ENCODE measurements around the gene ARIH1.

Gene ARIH1

DNA sequence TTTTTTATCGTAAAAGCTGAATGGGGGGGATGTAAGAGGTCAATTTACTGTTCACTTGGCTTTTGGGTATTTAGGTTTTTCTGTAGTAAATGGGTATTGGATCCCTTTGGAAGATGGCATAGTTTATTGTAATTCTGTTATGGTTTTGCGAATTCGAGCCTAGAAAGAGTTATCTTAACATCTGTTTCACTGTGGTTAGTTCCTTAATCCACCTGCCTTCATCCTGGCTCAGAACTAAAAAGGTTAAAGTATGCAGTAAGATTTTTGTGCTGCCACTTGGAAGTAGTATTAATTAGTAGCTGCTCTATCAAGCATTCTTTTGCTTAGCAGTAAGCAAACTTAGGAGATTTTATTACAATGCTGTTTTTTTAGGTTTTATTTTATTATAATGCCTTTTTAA lies 62.4 kb downstream of the ARIH1 start:
- FAIRE-seq (no peak), DNase-seq (ENCODE audit: insufficient read length, low spot score) (no peak)
- TF ChIP-seq POLR2A (IDR thresholded peaks at IDR 0.05; ENCODE audit: low read depth, low read length) = no peak

DNA sequence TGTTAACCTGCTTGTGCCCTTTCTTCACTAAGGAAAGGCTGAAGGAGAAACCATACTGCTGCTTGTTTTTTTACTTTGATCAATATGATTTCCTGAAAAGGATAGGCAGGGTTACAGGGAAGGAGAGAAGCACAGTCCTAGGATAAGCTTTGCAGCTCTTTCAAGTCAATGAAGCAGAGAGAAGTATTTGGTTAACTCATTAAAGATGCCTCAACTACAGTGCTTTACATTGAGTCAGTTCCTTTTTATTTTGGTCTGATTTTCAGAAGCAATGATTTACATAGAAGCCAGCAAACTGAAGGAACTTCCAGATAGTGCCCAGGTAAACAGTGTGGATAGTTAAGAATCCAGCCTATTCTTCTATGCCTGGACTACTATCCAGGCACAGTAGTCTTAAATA lies 64.8 kb downstream of the ARIH1 start:
- no peak for DNase-seq (ENCODE audit: insufficient read length, low spot score)
- no peak for TF ChIP-seq POLR2A (IDR thresholded peaks at IDR 0.05; ENCODE audit: low read depth, low read length)
- FAIRE-seq = no peak

DNA sequence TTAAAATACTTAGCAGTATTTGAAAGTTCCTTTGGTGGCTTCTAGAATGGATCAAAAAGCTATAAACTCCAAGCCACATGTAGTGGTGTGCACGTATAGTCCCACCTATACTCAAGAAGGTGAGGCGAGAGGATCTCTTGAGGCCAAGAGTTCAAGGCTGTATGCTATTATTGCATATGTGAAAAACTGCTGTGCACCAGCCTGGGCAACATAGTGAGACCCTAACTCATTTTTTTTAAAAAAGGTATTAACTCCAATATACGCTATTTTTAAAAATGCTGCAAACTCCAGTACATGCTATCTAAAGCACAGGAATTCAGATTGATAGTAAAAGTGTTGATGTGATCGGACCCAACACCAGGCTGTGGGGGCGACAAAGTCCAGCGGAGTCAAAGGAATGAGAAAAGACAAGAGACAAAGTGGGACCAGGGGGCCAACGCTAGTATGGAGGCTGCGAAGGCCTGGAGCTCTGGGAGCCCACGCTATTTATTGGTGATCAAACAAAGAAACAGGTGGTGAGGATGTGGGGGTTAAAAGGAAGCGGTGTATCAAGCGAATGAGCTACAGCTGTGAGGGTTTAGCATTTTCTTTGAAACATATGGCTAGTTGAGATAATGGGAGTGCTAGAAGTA lies 66.6 kb downstream of the ARIH1 start:
- no peak for DNase-seq (ENCODE audit: insufficient read length, low spot score)
- TF ChIP-seq POLR2A (IDR thresholded peaks at IDR 0.05; ENCODE audit: low read depth, low read length) = no peak
- no peak for FAIRE-seq

DNA sequence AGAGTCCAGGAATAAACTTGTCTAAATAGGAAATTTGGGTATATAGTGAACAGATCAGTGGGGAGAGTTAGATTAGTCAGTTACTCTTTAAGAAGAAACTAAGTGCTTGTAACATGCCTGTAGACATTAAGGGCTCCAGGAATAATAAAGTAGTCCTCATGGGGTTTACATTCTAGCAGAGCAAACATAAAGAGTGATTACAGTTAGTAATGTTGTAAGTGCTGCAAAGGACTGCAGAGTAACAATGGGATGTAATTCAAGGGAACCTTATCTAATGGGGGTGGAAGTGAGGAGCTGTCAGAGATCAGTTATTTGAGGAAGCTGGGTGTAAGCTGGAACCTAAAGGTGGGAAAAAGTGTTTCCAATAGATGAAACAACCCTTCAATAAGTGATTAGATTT lies 67.5 kb downstream of the ARIH1 start:
- DNase-seq (ENCODE audit: insufficient read length, low spot score) = no peak
- TF ChIP-seq POLR2A (IDR thresholded peaks at IDR 0.05; ENCODE audit: low read depth, low read length) = no peak
- FAIRE-seq = no peak

DNA sequence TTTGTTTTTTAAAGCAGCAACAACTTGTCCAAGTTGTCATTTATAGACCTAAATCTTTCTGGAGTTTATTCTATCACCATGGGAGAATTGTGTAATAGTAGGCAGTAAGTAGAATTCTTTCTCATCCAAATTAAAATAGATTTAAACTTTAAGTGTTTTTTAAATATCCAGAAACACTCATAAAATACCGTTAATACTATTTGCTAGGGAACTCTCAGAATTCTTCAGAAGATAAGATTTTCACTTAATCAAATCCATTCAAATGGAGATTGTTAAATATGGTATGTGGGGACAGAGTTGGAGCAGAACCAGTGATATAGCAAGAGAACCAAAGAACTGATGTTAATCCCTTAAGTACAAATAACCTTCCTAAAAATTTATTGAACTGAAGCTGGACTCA lies 71.0 kb downstream of the ARIH1 start:
- DNase-seq (ENCODE audit: insufficient read length, low spot score) (no peak), FAIRE-seq (no peak)
- no peak for TF ChIP-seq POLR2A (IDR thresholded peaks at IDR 0.05; ENCODE audit: low read depth, low read length)

DNA sequence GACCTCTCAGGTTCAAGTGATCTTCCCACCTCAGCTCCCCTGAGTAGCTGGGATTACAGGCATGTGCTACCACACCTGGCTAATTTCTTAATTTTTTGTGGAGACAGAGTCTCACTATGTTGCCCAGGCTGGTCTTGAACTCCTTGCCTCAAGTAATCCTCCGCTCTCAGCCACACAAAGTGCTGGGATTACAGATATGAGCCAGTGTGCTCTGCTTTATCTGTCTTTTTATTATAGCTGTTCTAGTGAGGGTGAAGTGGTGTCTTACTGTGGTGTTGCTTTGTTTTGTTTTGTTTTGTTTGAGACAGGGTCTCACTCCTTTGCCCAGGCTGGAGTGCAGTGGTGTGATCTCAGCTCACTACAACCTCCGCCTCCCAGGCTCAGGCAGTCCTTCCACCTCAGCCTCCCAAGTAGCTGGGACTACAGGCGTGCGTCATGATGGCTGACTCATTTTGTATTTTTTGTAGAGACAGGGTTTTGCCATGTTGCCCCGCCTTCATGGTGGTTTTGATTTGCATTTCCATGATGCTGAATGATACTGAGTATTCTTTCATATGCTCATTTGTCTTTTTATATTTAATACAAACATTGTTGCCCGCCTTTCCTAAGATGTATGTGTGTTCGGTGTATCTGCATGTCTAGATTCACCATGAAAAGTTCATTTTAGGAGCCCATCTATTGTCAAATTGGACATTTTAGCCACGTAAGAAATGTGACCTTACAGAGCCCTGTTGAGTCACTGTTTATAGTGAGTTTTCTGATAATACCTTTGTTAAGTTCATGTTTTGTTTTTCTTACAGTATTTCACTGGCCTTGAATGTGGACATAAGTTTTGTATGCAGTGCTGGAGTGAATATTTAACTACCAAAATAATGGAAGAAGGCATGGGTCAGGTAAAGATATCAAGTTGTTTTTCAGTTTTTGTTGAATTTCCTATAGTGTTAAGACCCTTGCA lies 80.6 kb downstream of the ARIH1 start:
- FAIRE-seq (peak; percentile 81), DNase-seq (ENCODE audit: insufficient read length, low spot score) (no peak)
- TF ChIP-seq POLR2A (IDR thresholded peaks at IDR 0.05; ENCODE audit: low read depth, low read length) = no peak

DNA sequence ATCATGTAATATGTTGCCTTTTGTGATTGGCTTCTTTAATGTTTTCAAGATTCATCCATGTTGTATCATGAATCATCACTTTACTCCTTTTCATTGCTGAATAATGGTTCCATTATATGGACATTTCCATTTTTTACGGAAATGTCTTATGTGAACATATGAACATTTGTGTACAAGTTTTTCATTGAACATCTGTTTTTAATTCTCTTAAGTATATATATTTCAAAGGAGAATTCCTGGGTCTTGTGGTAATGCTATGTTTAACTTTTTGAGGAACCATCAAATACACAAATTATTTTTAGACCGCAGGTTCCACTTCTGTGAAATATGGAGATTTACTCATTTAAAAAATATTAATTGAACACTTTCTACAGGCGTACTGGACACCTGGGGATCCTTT lies 85.7 kb downstream of the ARIH1 start:
- no peak for FAIRE-seq
- DNase-seq (ENCODE audit: insufficient read length, low spot score) = no peak
- TF ChIP-seq POLR2A (IDR thresholded peaks at IDR 0.05; ENCODE audit: low read depth, low read length) = no peak

DNA sequence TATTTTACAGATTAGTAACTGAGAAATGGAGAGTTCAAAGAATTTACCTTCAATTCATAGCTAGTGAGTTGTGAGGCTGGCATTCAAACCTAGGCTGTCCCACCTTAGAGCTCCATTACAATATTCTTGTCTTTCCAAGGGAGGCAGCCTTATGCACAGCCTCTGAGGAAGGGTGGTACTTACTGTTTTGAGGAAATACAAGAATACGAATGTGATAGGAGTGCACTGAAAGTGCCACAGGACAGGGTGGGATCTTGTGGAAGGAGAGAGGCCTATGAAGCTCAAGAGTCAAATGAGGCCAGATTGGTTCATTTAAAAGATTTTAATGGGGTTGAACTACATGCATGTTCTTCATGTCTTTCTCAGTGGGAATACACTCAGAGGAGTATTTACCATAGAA lies 86.3 kb downstream of the ARIH1 start:
- TF ChIP-seq POLR2A (IDR thresholded peaks at IDR 0.05; ENCODE audit: low read depth, low read length) = no peak
- FAIRE-seq (no peak), DNase-seq (ENCODE audit: insufficient read length, low spot score) (no peak)

DNA sequence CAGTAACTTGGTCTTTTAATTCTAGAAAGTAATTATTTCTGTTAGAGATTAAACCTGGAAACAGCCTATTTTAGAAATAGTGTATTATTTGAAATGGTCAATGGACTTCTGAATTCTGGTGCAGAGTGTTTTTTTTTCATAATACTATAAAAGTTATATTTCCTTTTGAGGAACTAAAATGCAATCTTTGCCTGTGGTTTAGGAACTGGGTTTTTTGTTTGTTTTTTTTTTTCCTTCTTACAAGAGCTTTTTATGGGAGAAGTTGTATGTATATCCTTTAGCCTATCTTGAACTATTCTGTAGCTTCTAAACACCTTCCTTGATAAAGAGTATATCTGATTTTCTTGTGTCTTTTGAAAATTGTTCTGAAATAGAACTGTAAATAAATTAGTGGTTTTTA lies 88.3 kb downstream of the ARIH1 start:
- no peak for TF ChIP-seq POLR2A (IDR thresholded peaks at IDR 0.05; ENCODE audit: low read depth, low read length)
- DNase-seq (ENCODE audit: insufficient read length, low spot score) (no peak), FAIRE-seq (no peak)

DNA sequence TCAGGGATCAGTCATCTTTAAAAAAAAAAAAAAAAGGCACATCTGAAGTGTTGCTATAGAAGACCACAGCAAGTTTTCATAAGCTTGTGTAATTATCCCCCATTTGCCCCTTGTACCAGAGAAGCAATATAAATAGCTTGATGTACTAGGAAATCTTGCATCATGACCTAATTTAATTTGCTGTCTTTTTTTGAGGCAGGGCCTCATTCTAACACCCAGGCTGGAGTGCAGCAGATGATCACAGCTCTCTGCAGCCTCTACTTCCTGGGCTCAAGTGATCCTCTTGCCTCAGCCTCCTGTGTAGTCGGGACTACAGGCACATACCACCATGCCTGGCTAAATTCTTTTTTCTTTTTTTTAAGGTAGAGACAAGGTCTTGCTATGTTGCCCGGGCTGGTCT lies 88.7 kb downstream of the ARIH1 start:
- DNase-seq (ENCODE audit: insufficient read length, low spot score) (no peak), FAIRE-seq (no peak)
- TF ChIP-seq POLR2A (IDR thresholded peaks at IDR 0.05; ENCODE audit: low read depth, low read length) = no peak

DNA sequence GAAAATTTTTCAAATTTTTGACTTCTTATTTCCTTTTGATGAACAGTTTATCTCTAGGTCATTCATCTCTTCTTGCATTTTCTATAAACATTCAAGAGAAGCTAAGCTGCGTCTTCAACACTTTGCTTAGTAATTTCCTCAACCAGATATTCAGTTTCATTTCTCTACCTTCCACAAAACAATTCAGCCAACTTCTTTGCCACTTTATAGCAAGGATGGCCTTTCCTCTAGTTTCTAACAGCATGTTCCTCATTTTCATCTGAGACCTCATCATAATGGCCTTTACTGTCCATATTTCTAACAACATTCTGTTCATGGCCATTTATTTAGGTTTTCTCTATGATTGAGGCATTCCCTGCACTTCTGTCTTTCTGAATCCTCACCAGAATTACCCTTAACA lies 90.0 kb downstream of the ARIH1 start:
- no peak for TF ChIP-seq POLR2A (IDR thresholded peaks at IDR 0.05; ENCODE audit: low read depth, low read length)
- no peak for DNase-seq (ENCODE audit: insufficient read length, low spot score)
- no peak for FAIRE-seq

DNA sequence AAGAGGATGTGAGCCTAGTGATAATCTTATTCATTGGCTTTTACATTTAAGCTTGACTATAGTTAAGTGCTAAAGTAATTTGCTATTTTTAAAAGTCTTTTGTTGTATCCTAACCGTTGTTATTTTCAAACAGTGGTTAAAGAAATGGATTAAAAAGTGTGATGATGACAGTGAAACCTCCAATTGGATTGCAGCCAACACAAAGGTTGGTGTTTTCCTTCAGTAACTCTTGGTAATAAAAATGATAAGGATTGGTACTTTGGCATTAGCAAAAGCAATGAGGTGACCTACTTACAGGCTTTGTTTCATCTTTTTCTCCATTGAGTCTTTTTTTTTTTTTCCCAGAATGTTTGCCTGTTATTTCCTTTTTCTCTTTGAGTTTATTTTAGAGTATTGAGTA lies 92.8 kb downstream of the ARIH1 start:
- FAIRE-seq = no peak
- no peak for DNase-seq (ENCODE audit: insufficient read length, low spot score)
- no peak for TF ChIP-seq POLR2A (IDR thresholded peaks at IDR 0.05; ENCODE audit: low read depth, low read length)

DNA sequence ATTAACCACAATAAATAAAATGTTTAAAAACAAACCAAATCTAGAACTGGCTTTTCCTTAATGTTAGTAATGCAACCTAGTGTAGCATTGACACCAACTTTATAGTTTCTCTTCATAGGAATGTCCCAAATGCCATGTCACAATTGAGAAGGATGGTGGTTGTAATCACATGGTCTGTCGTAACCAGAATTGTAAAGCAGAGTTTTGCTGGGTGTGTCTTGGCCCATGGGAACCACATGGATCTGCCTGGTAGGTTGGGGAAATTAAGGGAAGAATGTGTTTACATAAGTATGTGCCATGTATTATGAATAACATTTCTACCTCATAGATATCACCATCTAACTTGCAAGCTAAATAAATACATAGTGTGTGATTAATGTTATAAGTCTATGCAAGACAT lies 95.9 kb downstream of the ARIH1 start:
- FAIRE-seq (no peak), DNase-seq (ENCODE audit: insufficient read length, low spot score) (no peak)
- no peak for TF ChIP-seq POLR2A (IDR thresholded peaks at IDR 0.05; ENCODE audit: low read depth, low read length)

DNA sequence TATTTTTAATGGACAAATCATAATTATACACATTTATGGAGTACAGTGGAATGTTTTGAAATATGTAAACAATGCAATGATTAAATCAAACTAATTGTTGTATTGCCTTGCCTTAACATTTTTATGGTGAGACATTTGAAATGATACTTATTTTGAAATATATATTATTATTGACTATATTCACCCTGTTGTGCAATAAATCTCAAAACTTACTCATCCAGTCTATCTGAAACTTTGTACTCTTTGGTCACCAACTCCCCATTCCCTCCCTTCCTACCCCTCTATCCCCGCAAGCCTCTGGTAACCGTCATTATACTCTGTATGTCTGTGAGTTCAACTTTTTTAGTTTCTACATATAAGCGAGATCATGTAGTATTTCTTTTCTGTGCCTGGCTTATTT lies 105.7 kb downstream of the ARIH1 start:
- FAIRE-seq (no peak), DNase-seq (ENCODE audit: insufficient read length, low spot score) (no peak)
- TF ChIP-seq POLR2A (IDR thresholded peaks at IDR 0.05; ENCODE audit: low read depth, low read length) = no peak

DNA sequence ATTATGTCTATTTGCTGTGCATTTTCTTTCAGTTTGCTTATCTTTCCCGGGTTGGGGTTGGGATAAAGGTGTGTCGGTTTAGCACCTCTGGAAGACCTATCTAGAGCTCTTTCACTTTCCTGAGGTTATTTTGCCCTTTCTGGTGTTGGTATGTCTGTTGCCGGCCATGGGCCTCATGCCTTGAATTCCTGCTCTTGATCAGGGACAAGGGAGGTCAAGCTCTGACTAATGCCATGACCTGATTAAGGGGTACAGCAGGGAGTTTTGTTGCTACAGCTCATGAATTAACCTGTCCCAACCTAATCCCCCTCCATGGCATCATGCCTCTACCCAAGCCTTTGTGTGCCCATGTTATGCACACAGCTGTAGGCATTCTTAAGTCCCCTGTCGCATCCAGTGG lies 109.9 kb downstream of the ARIH1 start:
- DNase-seq (ENCODE audit: insufficient read length, low spot score) (no peak), FAIRE-seq (no peak)
- no peak for TF ChIP-seq POLR2A (IDR thresholded peaks at IDR 0.05; ENCODE audit: low read depth, low read length)
